ENCODE results near the gene ZSCAN5A. TPM values are rescaled to one million over a fixed set of nuclear protein-coding genes. Genes with fewer than 3 reads are reported as not detected.

Gene ZSCAN5A
- total RNA-seq = 3.1 and 9.6 TPM in 2 replicates

GRCh38 chr19:56314381-56315076 lies at the start of gene ZSCAN5A:
TSS of gene ZSCAN5A (minus strand) at chr19:56314839. CDS start at chr19:56225046, 89,793 bp downstream.

GRCh38 chr19:56272161-56272798 lies 42.4 kb downstream of the ZSCAN5A start, which contains the start of gene EDDM13:
TSS of gene EDDM13 (plus strand) at chr19:56272748. CDS start at chr19:56272835, 87 bp downstream.

GRCh38 chr19:56201973-56202372 lies 112.7 kb downstream of the ZSCAN5A start, which contains the start of gene ZSCAN5C:
TSS of gene ZSCAN5C (plus strand) at chr19:56202273. CDS start at chr19:56205914, 3,641 bp downstream.

GRCh38 chr19:56197646-56198045 lies 117.0 kb downstream of the ZSCAN5A start, which contains the start of gene ZSCAN5B:
TSS of gene ZSCAN5B (minus strand) at chr19:56197783. CDS start at chr19:56193052, 4,731 bp downstream.

GRCh38 chr19:56175861-56176307 lies 138.8 kb downstream of the ZSCAN5A start, which contains the start of gene GALP:
TSS of gene GALP (plus strand) at chr19:56176008. CDS start at chr19:56177109, 1,101 bp downstream.

Other genes with a start within 250 kb of the ZSCAN5A start
- gene ZNF787, start 193.5 kb downstream of the ZSCAN5A start, total RNA-seq = 19.7 and 30.9 TPM in 2 replicates
- 10.7 and 14.4 TPM in 2 replicates for gene ZNF444, start 173.6 kb downstream of the ZSCAN5A start, total RNA-seq
- not detected in 2 replicates for gene GALP, start 138.8 kb downstream of the ZSCAN5A start, total RNA-seq
- under 0.01 TPM in 1 of 2 replicates, not detected in the other for gene ZSCAN5B, start 117.1 kb downstream of the ZSCAN5A start, total RNA-seq
- not detected in 2 replicates for gene ZSCAN5C, start 112.6 kb downstream of the ZSCAN5A start, total RNA-seq
- gene EDDM13, start 42.1 kb downstream of the ZSCAN5A start, total RNA-seq = 0.19 TPM in 1 of 2 replicates, not detected in the other
- gene ZNF582, start 78.7 kb upstream of the ZSCAN5A start, total RNA-seq = 3.3 and 4.5 TPM in 2 replicates
- 5.4 and 5.6 TPM in 2 replicates for gene ZNF583, start 89.5 kb upstream of the ZSCAN5A start, total RNA-seq
- 3.8 and 14.7 TPM in 2 replicates for gene ZNF667, start 162.5 kb upstream of the ZSCAN5A start, total RNA-seq
- gene ZNF471, start 193.0 kb upstream of the ZSCAN5A start, total RNA-seq = 2.1 and 4.8 TPM in 2 replicates
- gene ZFP28, start 224.1 kb upstream of the ZSCAN5A start, total RNA-seq = 8.6 and 12.1 TPM in 2 replicates